ENCODE results near the gene CRY2.
"Not testable (repeated sequence)": the region's sequence is repeated elsewhere in the genome, so short reads cannot be mapped to it uniquely, and the experiment has no call there.

CRY2 gene

GRCh38 chr11:45811571-45812290 is 35.5 kb upstream of the CRY2 start:
- DNase-seq: no peak

- DNase-seq: no peak
Observed at GRCh38 chr11:45812581-45813548, 34.4 kb upstream of the CRY2 start.

- DNase-seq: no peak
Observed at GRCh38 chr11:45815747-45816146, 31.5 kb upstream of the CRY2 start.

GRCh38 chr11:45816614-45817013 is 30.7 kb upstream of the CRY2 start:
- no peak for DNase-seq

- no peak for DNase-seq
Observed at GRCh38 chr11:45817191-45817590, 30.1 kb upstream of the CRY2 start.

DNA sequence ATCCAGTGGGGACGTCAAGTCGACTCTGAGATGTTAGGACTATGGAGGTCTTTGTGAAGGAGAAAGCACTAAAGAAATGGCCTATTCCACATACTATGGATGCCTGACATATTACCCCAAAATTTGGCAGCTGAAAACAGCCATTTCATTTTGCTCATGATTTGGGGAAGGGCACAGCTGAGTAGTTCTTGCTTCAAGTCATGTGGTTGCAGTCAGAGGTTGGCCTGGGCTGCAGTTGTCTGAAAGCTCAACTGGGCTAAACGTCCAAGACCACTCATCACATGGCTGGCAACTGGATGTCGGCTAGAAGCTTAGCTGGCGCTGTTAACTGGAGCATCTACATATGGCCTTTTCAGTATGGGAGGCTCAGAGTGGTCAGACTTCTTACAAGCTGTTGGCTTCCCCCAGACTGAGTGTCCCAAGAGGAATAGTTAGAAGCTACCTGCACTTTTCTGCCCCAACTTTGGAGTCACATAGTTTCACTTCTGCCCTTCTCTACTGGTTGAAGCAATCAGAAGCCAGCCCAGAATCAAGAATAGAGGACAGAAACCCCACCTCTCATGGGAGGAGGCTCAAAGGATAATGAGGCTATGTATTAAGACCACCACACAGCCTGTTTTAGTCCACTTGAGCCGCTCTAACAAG is 28.2 kb upstream of the CRY2 start:
- DNase-seq: no peak

- no peak for DNase-seq
Observed at GRCh38 chr11:45820211-45820857, 26.9 kb upstream of the CRY2 start.

GRCh38 chr11:45826492-45826891 is 20.8 kb upstream of the CRY2 start:
- DNase-seq: not testable (repeated sequence)

DNA sequence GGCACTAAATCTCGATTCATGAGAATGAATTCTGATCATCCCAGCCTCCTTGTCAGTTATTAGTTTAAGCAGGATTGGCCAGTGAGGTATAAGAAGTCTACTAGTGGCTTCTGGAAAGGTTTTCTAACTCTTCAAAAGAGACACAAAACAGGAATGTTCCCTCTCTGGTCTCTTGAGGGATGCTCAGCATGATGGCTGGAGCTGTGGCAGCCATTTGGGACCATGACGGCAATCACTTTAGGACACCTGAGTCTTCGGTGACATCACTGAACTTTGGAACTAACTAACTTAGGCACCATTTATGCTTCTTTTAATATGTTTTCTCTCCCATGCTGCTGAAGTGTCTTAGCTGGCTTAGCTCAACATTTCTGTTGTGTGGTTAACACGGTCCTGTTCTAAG is 20.2 kb upstream of the CRY2 start:
- DNase-seq: no peak

DNA sequence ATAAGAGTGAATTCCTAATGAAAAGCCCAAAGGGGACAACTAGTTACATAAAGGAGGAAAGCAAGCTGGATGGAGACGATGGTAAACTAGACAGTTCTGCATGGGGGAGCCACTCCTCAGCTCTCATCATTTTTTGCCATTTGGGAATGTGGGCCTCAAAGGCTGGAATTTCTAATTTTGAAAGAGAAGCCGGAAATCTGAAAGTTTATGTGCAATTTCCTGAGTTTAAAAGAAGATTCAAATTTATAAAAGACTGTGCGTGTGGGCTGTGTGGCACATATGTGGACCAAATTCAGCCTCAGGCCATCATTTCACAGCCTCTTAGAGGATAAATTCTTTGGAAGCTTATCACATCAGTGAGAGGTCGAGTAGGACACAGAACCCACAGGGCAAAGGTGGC is 18.3 kb upstream of the CRY2 start:
- no peak for DNase-seq

- DNase-seq: no peak
Observed at GRCh38 chr11:45830596-45830995, 16.7 kb upstream of the CRY2 start.

- no peak for DNase-seq
Observed at GRCh38 chr11:45832811-45833441, 14.3 kb upstream of the CRY2 start.

GRCh38 chr11:45833761-45834160 is 13.5 kb upstream of the CRY2 start:
- no peak for DNase-seq

DNA sequence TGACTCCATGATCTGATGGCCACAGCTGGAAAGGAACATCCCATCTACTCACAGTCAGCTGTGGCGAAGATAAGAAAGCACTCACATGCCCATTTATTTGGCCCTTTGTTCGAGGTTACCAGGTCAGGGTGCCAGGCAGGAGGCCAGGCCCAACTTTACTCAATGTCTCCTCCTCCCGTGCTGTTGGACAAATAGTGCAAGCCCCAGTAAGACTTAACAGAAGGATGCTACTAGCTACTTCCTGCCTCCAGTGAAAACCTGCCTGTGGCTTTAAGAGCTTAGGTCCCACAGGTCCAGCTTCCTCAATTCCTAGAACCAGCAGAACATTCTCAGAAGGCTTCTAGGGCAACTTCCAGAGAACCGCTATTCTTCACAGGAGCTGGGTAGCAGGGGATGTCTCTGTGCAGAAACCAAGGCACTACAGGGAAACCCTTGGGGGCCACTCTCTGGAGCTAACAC is 12.9 kb upstream of the CRY2 start:
- DNase-seq: no peak

DNA sequence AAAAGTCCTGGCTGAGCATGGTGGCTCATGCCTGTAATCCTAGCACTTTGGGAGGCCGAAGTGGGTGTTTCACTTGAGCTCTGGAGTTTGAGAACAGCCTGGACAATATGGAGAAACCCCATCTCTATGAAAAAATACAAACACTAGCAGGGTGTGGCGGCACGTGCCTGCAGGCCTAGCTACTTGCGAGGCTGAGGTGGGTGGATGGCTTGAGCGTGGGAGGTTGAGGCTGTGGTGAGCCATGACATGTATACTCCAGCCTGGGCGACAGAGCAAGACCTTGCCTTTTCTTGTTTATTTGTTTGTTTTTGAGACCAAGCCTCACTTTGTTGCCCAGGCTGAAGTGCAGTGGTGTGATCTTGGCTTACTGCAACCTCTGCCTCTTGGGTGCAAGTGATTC is 8.1 kb upstream of the CRY2 start:
- DNase-seq: no peak

DNA sequence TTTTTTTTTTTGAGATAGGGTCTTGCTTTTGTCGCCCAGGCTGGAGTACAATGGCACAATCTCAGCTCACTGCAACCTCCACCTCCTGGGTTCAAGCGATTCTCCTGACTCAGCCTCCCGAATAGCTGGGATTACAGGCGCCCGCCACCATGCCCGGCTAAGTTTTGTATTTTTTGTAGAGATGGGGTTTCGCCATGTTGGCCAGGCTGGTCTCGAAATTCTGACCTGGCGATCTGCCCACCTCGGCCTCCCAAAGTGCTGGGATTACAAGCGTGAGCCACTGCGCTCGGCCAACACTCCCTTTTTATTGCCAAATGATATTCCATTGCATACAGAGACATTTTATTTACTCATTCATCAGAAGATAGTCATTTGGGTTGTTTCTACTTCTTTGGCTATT is 7.0 kb upstream of the CRY2 start:
- DNase-seq: not testable (repeated sequence)

- peak; percentile 53 to 75 (median 67) for DNase-seq
Observed at GRCh38 chr11:45843158-45843924, 3.9 kb upstream of the CRY2 start.

GRCh38 chr11:45844822-45845578 is 2.3 kb upstream of the CRY2 start:
- no peak for DNase-seq

GRCh38 chr11:45846174-45846675 is 1.1 kb upstream of the CRY2 start:
- no peak for DNase-seq

DNA sequence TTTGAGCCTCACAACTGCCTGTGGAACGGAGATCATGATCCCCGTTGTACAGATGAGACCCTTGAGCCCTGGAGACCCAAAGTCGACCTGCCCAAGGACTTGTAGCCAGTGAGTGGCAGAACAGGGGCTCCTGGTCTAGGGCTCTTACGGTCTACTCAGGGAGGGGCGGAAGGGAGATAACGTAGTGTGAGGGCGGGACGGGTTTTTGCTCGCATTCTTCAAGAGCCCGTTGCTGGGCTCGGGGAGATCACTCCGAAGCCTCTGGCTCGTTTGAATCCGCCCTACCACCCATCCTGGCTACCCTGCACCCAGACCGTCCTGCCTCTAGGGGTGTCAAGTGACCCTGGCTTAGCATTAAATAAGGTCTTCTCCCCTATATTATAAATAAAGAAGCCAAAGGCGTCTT is 639 bp downstream of the CRY2 start:
- DNase-seq: peak in 2 of 4 experiments; percentile 25 to 37

DNA sequence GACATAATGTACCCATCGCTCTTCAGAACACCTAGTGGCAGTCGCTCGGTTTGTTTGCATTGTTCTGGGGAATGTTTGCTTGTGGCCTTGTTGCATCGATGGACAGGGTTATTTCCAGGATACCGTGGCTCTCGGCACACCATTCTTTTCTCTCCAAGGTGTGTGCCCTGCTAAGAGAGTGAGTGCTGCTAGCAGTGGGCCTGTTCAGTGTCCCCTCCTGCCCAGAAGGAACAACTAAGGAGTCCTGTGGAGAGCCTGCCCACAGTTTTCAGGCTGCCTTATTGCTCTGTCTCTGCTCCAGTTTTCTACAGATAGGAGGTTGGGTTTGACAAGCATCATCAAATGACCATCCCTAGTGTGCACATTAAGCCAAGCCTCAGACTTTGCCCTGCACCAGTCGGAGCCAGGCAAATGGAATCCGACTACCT is 1.4 kb downstream of the CRY2 start:
- DNase-seq: no peak

All from activated naive CD4-positive, alpha-beta T cell (primary cell).